ENCODE results near the gene ZW10.
A peak's percentile ranks its signal among the peaks of the same experiment; 100 is the strongest.
"Not testable (repeated sequence)": the region's sequence is repeated elsewhere in the genome, so short reads cannot be mapped to it uniquely, and the experiment has no call there.

Gene ZW10

GRCh38 chr11:113806406-113806805, 32.9 kb upstream of the ZW10 start:
- DNase-seq (ENCODE audit: extremely low read depth, low read depth), result peak; percentile 4
- no peak overlapping the region for H3K4me3 ChIP-seq (replicated peaks; ENCODE audit: low read depth, low read length)
- peak; percentile 43 for TF ChIP-seq CTCF (IDR thresholded peaks at IDR 0.05; ENCODE audit: low read depth, low read length, missing control alignments)

- H3K4me3 ChIP-seq (replicated peaks; ENCODE audit: low read depth, low read length), result no peak overlapping the region
- no peak for DNase-seq (ENCODE audit: extremely low read depth, low read depth)
- no peak for TF ChIP-seq CTCF (IDR thresholded peaks at IDR 0.05; ENCODE audit: low read depth, low read length, missing control alignments)
These were observed 32.1 kb upstream of the ZW10 start for GRCh38 chr11:113805640-113806039.

GRCh38 chr11:113802621-113803020, 29.1 kb upstream of the ZW10 start:
- no peak overlapping the region for H3K4me3 ChIP-seq (replicated peaks; ENCODE audit: low read depth, low read length)
- no peak for TF ChIP-seq CTCF (IDR thresholded peaks at IDR 0.05; ENCODE audit: low read depth, low read length, missing control alignments)
- no peak for DNase-seq (ENCODE audit: extremely low read depth, low read depth)

- DNase-seq (ENCODE audit: extremely low read depth, low read depth), result peak; percentile 35
- H3K4me3 ChIP-seq (replicated peaks; ENCODE audit: low read depth, low read length), result no peak overlapping the region
- peak; percentile 64 for TF ChIP-seq CTCF (IDR thresholded peaks at IDR 0.05; ENCODE audit: low read depth, low read length, missing control alignments)
These were observed 23.3 kb upstream of the ZW10 start for GRCh38 chr11:113796663-113797259.

GRCh38 chr11:113789675-113790320, 16.3 kb upstream of the ZW10 start:
- TF ChIP-seq CTCF (IDR thresholded peaks at IDR 0.05; ENCODE audit: low read depth, low read length, missing control alignments), result no peak

GRCh38 chr11:113789016-113789415, 15.5 kb upstream of the ZW10 start:
- not testable (repeated sequence) for H3K4me3 ChIP-seq (replicated peaks; ENCODE audit: low read depth, low read length); DNase-seq (ENCODE audit: extremely low read depth, low read depth)

More at GRCh38 chr11:113789675-113790320, 16.3 kb upstream of the ZW10 start:
- no peak for DNase-seq (ENCODE audit: extremely low read depth, low read depth)
- H3K4me3 ChIP-seq (replicated peaks; ENCODE audit: low read depth, low read length), result no peak overlapping the region

GRCh38 chr11:113782134-113782533, 8.6 kb upstream of the ZW10 start:
- no peak overlapping the region for H3K4me3 ChIP-seq (replicated peaks; ENCODE audit: low read depth, low read length)
- no peak for TF ChIP-seq CTCF (IDR thresholded peaks at IDR 0.05; ENCODE audit: low read depth, low read length, missing control alignments)
- DNase-seq (ENCODE audit: extremely low read depth, low read depth), result no peak
